Right renal pelvis (tissue), 4 donors: ENCODE results near the gene LMAN2L. TPM values are rescaled to one million over a fixed set of nuclear protein-coding genes. Genes with fewer than 3 reads are reported as not detected.
A peak's percentile ranks its signal among the peaks of the same experiment; 100 is the strongest.

Source experiments
- DNase-seq, 4 donors: peaks; one replicate each; pipeline ENCODE4 v3.0.0-alpha.2; 2013; ENCODE audit warnings: low read depth in 4 of 4, low spot score in 3 of 4, missing footprints in 1 of 4
- polyA plus RNA-seq, 4 donors: library from polyadenylated mRNA; unstranded; fragments of 120-200 nt; gene quantifications; one replicate each; pipeline ENCODE4 v1.2.1, GENCODE V29; 2013; ENCODE audit not compliant: insufficient read length in 4 of 4

The LMAN2L gene
- polyA plus RNA-seq, 4 donors, result 49.9 to 55.7 (median 52.3) TPM

GRCh38 chr2:96760986-96761832 is 21.3 kb upstream of the LMAN2L start:
- DNase-seq, result no peak

- peak; percentile 75 to 89 (median 84) for DNase-seq
Observed at GRCh38 chr2:96760036-96760985, 20.4 kb upstream of the LMAN2L start, which contains the start of gene CNNM4. Gene CNNM4 (plus strand): TSS chr2:96760902. CDS start chr2:96761000, 98 bp downstream.

GRCh38 chr2:96759548-96759947 is 19.7 kb upstream of the LMAN2L start:
- DNase-seq, result no peak

- no peak for DNase-seq
Observed at GRCh38 chr2:96758987-96759386, 19.1 kb upstream of the LMAN2L start.

- no peak for DNase-seq
Observed at GRCh38 chr2:96757477-96757860, 17.6 kb upstream of the LMAN2L start.

GRCh38 chr2:96756788-96757476 is 17.1 kb upstream of the LMAN2L start:
- DNase-seq, result no peak

GRCh38 chr2:96754317-96754716 is 14.5 kb upstream of the LMAN2L start:
- DNase-seq, result no peak

- no peak for DNase-seq
Observed at GRCh38 chr2:96753661-96754282, 13.9 kb upstream of the LMAN2L start.

GRCh38 chr2:96751800-96752199 is 11.9 kb upstream of the LMAN2L start:
- DNase-seq, result no peak

GRCh38 chr2:96747061-96747617 is 7.3 kb upstream of the LMAN2L start:
- DNase-seq, result no peak

GRCh38 chr2:96739076-96739632 is 710 bp downstream of the LMAN2L start:
- no peak for DNase-seq

GRCh38 chr2:96737831-96738230 is 2.0 kb downstream of the LMAN2L start:
- no peak for DNase-seq

- no peak for DNase-seq
Observed at GRCh38 chr2:96737251-96737650, 2.6 kb downstream of the LMAN2L start.

GRCh38 chr2:96734880-96735583 is 4.8 kb downstream of the LMAN2L start:
- no peak for DNase-seq

GRCh38 chr2:96733931-96734330 is 5.9 kb downstream of the LMAN2L start:
- no peak for DNase-seq

- no peak for DNase-seq
Observed at GRCh38 chr2:96730212-96730611, 9.7 kb downstream of the LMAN2L start.

- DNase-seq, result no peak
Observed at GRCh38 chr2:96729748-96730147, 10.1 kb downstream of the LMAN2L start.

- no peak for DNase-seq
Observed at GRCh38 chr2:96727431-96727830, 12.4 kb downstream of the LMAN2L start.

GRCh38 chr2:96726131-96726530 is 13.7 kb downstream of the LMAN2L start:
- no peak for DNase-seq
